GM21367 (cell line): ENCODE results near the gene ROCK2.

Source experiments
- ATAC-seq: cut with Tn5 transposase; IDR thresholded peaks from one replicate; pipeline ENCODE4 v1.9.1; 2021; ENCODE audit not compliant: unreplicated experiment

ROCK2 gene

DNA sequence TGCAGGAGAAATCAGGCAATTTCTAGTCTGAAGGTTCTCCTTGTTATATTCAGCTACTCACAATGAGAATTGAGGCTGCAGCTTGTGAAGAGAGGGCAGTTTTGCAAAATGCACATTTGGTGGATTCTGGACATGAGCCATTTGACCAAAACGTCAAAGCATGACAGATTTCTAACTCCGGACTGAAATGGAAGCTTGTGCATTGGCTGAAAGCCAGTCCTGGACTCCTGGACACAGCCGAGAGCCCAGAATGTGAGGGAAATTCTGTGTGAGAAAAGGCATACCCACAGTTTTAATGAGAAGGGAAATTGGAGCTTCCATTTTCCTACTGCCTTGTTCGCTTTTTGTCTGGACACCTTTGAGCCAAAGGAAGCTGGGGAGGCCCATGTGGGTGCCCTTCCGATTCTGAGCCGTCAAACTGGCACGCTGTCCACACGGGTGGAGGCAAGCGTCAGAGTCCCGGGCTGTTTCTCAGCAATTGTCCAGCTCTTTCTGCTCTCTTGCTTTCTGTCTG is 23.7 kb upstream of the ROCK2 start:
- no peak for ATAC-seq

DNA sequence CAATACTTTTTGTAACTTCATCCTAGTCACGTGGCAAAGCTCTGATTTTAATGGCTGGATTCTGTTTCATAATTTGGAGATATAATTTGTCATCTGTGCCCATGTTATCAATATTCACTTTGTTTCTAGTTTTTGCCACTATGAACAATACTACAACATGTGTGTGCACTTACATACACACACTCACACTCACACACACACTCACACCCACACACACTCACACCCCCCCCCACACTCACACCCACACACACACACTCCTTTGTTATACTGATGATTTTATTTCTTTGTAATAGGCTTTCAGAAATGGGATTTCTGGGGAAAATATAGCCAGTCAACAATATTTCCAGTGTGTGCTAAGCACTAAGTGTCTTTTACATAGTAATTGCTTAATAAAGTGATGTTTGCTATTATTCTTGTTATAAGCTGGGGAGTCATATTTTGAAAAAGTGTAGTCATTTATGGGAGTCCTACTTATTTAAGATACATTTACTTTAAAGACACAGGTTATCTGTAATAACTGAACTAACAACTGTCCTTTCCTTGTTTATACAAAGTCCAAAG is 22.8 kb upstream of the ROCK2 start:
- ATAC-seq, result no peak

DNA sequence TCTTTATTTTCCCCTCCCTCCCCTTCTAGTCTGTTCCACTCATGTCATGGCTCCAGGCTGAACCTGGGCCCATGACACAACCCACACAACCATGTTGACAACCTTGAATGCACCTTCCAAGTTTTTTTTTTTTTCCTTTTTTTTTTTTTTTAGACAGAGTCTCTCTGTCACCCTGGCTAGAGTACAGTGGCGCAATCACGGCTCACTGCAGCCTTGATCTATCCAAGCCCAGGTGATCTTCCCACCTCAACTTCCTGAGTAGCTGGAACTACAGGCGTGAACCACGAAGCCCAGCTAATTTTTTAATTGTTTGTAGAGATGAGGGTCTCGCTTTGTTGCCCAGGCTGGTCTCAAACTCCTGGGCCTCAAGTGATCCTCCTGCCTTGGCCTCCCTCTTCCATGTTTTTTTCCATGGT is 21.9 kb upstream of the ROCK2 start:
- ATAC-seq, result no peak

DNA sequence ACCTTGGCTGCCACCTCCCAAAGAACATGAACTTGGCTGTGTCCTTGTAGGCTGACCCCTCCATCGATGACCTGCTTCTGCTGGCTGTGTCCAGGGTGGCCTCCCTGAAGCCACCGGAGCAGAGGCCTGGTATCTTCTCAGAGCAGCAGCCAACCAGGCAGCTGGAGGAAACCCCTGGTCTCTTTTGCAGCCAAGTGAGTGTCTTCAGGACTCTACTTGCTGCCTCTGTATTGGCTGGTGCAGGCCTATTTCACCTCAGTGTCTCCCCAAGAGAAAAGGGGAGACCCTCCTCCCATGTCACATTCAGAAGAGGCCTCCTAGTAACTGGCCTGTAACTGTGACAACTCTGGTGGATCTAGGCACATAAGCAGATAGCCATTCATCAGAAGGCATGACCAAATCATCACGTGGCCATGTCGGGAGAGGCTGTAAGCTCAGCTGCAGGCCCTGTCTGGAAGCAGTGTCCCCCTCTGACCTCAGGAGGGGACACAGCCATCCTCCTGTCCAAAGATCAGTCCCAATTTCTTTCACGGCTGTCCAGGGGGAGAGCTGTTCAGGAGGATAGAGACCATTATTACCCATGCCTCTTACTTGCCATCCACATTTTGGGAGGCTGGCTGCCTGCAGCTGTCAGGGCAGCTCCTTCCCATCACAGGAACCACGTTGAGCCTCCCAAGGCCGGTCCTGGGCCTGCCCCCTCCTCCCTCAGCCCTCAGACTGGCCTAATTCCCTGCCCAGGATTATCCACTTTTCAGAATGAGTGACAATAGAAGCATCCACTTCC is 20.9 kb upstream of the ROCK2 start:
- no peak for ATAC-seq

DNA sequence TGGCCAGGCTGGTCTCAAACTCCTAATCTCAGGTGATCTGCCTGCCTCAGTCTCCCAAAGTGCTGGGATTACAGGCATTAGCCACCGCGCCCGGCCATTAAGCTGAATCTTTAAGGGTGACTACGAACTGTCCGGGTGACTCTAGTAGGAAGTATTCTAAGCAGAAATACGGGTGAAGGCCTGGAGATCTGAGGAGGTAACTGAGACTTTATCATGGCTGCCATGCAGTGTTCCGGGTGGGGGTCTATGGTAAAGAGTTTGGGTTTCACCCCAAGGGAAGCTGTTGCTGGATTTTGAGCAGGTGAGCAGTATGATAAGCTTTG is 20.1 kb upstream of the ROCK2 start:
- ATAC-seq, result no peak

DNA sequence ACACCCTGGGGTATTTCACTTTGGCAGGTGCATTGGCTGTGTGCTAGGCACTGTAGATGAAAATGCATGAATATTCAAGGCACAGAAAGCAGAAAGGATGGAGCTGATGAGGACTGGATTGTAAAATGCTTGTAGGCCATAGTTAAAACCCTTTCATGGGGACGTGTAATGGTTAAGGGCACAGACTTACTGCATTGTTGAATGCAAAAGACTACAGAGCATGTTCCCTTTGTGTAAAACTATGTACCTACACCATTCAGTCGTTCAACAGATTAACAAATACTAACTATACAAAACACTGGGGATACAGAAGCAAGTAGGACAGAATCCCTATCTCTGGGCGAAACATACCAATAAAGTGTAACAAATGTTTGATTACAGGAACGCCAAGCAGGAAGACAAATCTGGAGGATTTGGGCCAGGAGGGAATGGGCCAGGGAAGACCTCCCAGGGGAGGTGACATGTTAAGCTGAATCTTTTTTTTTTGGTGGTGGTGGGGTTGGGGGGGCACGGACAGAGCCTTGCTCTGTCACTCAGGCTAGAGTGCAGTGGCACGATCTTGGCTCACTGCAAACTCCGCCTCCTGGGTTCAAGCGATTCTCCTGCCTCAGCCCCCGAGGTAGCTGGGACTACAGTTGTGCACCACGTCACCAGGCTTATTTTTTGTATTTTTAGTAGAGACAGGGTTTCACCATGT is 19.6 kb upstream of the ROCK2 start:
- ATAC-seq, result no peak

DNA sequence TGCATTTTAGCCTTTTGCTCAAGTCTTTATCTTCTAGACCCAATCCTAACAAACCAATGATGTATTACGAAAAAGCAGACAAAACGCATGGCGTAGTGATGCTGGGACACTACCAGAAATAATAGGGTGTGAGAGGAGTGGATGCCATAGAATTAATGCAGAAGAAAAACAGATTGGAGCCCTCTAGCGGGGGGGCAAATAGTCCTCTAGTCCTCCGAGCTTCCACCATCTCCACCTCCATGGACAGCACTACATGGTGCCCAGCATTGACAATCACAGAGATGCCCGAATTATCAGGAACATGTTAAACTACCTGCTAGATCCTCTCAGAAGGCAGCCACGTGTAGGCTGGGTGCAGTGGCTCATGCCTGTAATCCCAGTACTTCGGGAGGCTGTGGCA is 15.4 kb upstream of the ROCK2 start:
- ATAC-seq, result no peak

DNA sequence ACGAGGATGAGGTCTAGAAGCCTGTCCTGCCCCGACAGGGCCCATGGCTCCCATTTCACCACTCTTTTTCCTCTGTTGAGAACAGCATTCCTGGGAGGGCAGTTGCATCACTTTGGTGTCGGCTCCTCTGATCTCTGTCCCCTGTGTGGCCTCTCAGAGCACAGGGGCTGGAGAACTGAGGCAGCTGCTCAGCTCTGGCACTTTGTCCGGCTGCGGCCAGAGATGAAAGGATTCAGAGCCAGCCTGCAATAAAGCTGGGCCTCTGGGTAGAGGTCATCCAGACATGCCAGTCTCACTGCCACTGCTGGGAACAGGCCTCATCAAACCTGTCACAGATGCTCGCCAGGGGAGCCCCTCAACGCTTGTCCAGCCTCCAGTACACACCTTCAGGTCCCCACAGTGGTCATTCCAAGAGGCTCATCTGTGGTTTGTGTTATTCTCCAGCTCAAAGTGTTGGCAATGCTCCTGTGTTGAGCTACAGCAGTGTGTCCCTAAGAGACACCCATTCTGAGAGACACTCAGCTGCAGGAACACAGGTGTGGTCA is 13.1 kb upstream of the ROCK2 start:
- no peak for ATAC-seq

DNA sequence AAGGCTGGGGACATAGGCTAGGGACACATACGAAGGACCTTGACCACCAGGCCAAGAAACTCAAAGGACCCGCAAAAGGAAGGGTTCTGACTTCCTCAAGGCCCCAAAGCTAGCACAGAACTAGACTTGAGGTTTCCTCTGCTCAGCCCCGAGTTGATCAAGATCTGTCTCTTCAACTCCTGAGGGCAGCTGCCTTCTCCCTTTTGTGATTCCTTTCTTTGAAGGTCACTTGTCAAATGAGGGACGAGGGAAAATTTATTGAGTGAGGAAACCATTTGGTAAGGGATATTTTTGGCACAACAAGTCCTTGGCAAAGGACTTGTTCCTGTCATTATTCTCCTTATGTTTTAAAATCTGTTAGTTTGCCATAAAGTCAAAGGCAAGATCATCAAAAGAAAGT is 12.3 kb upstream of the ROCK2 start:
- no peak for ATAC-seq

DNA sequence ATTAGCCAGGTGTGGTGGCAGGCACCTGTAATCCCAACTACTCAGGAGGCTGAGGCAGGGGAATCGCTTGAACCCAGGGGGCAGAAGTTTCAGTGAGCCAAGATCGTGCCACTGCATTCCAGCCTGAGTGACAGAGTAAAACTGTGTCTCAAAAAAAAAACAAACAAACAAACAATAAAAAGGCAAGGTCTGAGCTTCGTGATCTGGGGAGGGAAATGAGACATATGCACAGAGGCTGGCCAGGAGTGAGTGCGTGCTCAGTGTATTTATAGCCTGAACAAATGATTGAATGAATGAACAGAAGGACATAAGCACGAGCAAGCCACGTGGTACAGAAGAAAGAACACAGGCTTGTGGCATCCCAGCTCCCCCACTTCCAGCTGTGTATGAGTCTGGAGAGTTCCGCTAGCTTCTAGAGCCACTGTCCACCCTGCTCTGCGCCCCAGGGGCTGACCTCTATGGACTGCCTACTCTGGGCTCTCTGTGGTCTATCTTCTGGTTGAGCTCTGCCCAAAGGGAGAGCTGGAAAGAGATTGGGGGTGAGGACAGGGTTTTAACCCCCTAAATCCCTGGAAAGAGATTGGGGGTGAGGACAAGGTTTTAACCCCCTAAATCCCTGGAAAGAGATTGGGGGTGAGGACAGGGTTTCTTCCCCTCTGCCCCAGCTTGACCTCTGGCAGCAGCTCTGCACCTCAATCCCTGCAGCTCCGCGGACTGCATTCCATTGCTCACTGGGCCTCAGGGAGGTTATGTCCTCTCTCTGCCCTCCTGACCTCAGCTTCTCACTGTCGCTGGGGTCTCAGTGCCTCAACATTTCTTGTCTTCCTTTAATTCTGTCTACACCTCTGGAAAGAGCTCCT is 11.0 kb upstream of the ROCK2 start:
- ATAC-seq, result no peak

DNA sequence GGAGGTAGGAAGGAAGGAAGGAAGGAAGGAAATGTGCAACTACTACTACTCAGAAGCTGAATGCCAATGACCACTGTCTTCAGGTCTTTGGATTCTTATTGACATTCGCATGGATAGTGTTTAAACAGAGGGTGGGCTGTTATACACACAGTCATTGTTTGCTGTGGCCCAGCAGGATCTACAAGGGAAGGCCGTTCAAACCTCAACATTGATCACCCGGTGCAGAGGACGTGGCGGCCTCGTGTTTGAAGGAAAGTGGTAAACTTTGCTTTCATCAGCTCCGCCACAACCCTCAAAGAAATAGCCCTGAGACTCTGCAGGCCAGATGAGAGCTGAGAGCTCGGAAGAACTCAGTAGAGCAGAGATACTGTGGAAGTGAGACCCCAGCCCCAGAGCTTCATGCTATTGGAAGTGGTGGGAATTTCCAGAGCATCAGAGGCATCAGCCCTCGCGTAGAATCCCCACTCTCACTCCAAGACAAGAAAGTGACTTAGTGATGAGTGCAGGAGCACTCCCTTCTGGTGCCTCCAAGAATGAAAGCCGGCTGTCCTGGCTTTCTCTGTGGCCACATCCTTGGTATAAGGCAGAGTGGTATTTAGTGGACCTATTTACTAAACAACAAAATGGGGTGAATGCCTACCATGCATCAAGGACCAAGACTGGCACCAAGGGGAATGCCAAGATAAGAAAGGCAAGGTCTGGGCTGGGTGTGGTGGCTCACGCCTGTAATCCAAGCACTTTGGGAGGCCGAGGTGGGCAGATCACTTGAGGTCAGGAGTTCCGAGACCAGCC is 10.1 kb upstream of the ROCK2 start:
- no peak for ATAC-seq

DNA sequence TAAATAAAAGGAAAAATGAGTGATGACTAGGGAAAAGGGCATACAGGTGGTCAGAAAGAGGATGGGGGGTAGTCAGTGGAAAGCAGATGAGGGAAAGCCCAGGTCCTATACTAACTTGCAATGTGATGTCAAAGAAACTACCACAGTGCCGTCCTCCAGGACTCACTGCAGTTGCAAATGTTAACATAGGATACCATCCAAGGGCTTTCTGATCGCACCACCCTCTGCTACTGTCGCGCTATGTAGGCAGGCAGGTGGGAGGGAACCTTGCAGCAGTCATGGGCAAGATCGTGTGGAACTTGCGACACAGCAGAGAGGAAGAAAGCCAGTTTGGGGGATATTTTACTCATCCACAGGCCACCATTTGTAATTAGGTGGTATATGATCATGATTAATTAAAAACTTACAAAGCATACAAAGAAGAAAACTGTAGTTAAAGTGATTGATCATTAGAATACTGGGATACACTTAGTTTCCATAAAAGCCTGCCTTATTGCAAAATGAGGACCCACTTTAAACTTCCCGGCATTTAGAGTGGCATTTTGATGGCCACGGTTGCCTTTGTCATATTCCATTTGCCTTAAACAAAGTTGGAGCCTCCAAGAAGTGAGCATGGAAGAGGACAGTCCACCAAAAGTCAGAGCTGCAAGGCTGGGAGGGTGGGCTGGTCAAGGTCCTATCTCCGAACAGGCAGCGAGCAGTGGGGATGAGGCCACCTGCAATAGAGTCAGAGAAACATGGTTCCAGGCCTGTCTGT is 8.5 kb upstream of the ROCK2 start:
- ATAC-seq, result no peak

DNA sequence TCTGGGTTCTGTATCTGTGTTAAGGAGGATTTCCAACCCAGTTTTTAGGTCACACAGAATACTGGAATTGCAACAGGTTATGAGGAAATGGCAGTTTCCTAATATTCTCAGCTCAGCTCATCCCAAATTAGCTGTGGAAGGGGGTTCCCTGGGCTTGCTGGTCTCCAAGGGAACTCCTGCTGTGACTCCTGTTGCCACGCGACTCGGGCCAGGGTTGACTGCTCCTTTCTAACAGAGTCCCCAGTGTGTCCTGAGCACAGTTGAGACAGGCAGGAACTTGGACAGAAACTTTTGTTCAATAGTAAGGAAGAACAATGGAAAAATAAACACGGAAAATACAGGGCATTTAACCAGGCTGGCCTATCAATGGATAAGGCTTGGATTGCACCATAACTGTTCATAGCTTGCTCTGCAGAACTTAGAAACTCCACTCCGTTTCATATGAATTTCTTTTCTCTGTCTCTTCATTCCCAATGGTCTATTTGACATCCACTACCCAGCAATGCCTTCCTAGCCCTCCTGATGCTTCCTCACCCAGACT is 3.8 kb upstream of the ROCK2 start:
- no peak for ATAC-seq

DNA sequence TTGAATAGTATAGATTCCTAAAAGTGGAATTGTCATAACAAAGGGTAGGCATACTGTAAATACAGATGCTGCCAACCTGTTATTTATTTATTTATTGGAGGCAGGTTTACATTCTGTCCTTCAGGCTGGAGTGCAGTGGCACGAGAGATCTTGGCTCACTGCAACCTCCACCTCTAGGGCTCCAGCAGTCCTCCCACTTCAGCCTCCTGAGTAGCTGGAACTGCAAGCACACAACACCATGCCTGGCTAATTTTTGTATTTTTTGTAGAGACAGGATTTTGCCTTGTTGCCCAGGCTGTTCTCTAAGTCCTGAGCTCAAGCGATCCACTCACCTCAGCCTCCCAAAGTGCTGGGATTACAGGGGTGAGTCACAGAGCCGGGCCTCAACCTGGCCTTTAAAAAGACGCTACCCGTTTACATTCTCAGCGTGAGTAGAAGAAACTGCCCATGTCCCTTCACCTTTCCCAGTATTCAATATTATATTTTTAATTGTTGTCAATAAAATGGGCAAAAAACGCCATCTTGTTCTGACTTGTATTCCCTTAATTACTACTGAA is 3.0 kb upstream of the ROCK2 start:
- no peak for ATAC-seq

DNA sequence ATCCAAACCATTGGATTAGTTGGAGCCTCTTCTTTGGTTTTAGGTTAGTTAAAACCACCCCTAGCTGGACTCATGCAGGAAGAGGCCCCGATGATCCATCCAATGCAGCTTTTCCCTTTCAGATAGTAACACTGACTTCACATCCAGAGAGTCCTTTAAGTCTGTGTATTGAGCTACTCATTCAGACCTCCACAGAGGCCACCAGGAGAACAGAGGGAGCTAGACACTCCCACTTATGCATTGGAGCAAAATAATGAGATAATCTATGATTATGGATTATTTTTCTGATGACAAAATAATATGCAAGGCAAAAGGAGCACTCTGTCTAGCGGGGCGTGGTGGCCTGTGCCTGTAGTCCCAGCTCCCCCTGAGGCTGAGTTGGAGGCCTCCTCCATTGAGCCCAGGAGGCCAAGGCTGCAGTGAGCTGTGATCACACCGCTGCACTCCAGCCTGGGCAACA is 1.6 kb upstream of the ROCK2 start:
- ATAC-seq, result no peak

DNA sequence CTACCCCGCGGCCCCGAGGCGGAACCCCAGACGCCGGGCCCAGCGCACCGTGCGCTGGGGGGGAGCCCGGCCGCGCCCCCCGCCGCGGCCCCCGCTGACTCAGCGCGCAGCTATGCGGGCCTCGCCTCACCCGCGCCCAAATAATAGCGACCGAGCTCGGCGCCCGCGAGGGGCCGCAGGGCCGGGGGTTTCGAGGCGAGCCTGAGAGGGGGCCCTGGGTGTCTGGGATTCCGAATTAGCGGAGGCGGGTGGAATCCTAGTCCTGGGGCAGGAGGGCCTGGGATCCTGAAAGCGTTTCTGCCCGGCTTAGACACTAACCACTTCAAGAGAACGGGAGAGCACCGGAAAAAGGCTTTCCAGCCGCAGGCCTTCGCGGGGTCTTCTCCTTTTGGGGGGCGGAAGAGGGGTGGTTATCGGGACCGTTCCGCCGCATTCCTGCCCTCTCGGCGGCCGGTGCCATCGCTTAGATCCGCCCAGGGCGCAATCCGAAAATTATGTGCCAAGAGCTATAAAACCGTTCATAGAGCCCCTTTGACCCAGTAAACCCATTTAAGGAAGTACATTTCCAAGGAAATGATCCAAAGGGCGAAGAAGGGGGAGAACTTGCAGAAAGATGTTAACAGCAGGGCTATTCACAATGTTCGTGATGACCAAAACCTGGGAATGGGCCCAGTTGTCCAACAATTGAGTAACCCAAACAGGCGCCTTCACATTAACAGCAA is 681 bp upstream of the ROCK2 start:
- no peak for ATAC-seq

DNA sequence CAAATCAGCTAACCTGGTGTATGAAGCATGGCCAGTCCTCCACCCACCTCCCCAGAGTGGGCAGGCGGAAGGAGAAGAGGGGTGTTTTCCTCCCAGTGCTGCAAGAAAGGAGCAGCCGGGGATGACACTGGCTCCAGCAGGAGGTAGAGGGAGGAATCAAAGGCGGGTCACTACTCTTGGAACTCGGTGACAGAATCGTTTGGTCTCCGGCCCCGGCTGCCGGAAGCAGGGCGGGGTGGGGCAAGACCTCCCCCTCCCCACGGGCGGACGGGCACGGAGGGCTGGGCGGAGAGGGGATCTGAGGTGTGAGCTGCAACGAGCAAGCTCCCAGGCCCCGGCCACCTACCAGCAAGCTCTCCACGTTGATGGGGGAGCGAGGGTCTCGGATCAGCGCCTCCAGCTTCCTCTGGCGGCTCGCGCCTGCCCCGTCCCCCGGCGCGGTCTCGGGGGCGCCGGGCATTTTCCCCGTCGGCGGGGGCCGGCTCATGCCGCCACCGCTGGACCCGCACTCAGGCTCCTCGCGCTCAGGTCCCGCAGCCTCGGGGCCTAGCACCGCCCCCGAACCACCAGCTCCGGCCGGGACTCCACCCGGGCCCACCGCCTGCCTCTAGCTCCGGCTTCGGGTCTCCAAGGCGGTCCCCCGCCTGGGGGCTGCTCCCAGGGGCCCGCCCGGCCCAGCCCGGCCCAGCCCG is 640 bp downstream of the ROCK2 start:
- ATAC-seq, result peak; percentile 19

DNA sequence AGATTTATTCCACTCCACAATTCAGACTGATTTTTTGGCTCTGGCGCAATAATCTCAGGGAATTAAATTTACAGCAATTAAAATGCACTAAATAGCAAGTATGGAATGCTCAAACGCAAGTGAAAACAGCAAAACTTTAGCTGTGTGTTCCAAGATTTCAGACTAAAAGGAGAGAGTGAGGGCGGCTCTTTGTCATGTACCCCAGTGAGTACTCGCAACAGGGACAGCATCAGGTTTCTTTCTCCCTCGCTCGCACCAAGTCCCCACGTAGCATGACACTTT is 1.1 kb downstream of the ROCK2 start:
- peak; percentile 25 for ATAC-seq
